Caki2 (cell line): ENCODE data around the gene LARGE1. TPM values are rescaled to one million over a fixed set of nuclear protein-coding genes. Genes with fewer than 3 reads are reported as not detected.

Experiments
- DNase-seq: peaks from one replicate; pipeline ENCODE4 v3.0.0-alpha.2; 2015; ENCODE audit warnings: low read depth
- in situ Hi-C: cut with HindIII; loops from 2 replicates; pipeline ENCODE4 v1.10.0; 2016; ENCODE audit warnings: low sequenced_read_pairs, low pct_unique_long_range_greater_than_20kb, mixed read lengths
- total RNA-seq: library from RNA; depleted of rRNA; stranded (reverse); fragments of >200 nt; shearing (Covaris generic); gene quantifications from 2 replicates; pipeline ENCODE4 v1.2.3, GENCODE V29; 2014; ENCODE audit warnings: low replicate concordance

The LARGE1 gene
- total RNA-seq, 1 experiment from 2014 or later: 9.7 TPM

DNA sequence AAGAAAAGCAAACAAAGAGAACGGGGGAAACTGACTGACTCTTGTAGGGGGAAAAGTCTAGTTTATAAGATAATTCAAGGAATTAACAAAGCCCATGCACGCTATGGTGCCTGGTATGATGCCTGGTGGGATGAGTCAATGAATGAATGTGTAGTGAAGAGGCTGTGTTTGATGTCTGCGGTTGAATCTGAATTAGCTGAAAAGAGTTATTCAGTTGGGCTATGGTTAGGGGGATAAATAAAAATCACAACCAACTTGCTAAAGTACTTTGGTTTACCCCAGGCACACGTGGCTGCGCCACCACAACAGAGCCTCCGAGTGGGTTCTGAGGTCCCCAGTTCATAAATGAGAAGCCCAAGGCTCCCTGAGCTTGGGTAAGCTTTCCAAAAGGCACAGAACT, 492.8 kb downstream of the LARGE1 start:
- DNase-seq: no peak
- in situ Hi-C loops: no loop called here

DNA sequence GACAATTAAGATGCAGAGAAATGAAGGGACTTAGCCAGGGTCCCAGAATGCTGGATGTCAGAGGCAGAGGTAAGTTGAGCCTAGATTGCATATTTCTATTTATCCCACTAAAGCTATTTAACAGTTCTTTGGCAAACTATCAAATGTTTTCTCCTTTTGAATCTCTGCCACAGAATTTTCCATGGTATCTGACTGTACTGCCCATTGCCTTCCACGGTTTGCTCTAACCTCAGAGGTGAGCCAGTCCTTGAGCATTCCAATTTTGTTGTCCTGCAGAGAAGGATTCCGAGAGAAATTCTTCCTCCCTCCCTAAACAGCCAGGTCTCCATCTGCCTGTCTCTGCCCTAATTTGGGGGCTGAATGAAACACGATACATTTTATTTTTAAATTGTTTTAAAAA, 493.8 kb downstream of the LARGE1 start:
- in situ Hi-C loops: no loop called here

DNA sequence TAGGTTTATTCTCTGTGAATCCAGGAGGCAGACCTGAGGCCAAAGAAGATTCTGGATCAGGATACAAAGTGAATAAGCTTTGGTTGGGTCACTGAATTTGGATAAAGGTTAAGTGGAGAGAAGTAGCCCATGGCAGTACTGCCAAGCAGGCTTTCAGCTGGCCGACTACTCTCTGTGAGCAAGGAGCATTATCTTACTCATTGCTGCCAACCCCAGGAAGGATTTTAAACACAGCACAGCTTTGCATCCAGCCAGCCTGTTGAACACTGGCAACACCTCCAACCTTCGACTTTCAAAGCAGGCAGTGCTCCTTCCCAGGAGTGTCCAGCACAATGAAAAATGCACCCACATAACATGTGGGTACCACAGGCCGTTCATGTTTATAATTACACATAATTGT, 498.4 kb downstream of the LARGE1 start:
- in situ Hi-C loops: no loop called here
- DNase-seq: no peak

More for the DNA sequence above, 493.8 kb downstream of the LARGE1 start:
- no peak for DNase-seq

DNA sequence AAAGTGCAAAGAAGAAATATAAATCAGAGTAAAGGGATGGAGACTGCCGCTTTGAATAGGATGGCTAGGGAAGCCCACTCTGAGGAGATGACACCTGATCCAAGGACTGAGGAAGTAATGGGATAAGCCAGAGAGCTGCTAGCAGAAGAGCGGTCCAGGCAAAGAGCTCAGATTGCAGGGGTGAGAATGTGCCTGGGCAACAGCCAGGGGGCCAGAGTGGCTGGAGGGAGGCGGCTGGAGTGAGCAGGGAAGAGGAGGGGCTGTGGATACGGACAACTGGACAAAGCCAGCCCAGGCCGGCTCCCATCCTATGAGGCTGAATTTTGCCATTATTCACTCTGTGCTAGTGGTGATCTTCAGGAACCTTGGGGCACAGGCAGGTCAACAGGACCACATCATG, 501.8 kb downstream of the LARGE1 start:
- in situ Hi-C loops: no loop called here

DNA sequence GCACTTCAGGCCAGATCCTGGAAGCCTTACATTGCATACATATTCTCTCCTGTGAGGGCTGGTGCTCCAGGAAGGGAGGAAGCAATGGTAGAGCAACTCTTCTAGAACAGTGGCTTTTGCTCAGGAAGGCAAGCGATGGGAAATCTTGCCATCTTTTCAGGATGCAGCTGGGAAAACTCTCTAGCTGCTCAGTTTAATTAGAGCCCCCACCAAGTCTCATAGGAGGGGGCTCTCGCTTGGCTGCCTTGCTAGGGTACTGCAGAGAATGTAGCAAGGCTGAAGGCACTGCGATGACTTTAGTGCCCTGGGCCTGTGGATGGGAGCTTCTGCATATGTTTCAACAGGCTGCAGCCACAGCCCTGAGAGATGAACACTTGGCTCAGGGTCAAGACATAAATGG, 504.9 kb downstream of the LARGE1 start:
- no peak for DNase-seq
- in situ Hi-C loops: no loop called here

More for the DNA sequence above, 501.8 kb downstream of the LARGE1 start:
- no peak for DNase-seq

DNA sequence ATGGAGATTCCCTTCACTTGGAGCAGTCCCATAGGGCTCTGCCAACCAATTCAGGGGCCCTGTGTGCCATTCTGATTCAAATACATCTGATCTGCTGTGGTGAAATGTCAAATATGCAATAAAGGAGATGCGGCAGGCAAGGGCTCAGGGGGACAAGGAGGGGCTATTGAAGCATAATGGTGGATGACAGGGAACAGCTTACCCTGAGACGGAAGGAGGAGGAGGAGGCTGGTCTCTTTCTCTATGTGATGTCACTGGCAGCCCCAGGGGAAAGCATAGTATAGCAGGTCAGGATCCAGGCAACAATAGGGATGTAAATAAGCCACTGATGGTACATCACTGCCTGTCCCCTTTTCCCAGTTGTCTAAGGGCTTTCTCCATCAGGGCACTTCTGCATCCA, 511.2 kb downstream of the LARGE1 start:
- in situ Hi-C loops: no loop called here
- no peak for DNase-seq

DNA sequence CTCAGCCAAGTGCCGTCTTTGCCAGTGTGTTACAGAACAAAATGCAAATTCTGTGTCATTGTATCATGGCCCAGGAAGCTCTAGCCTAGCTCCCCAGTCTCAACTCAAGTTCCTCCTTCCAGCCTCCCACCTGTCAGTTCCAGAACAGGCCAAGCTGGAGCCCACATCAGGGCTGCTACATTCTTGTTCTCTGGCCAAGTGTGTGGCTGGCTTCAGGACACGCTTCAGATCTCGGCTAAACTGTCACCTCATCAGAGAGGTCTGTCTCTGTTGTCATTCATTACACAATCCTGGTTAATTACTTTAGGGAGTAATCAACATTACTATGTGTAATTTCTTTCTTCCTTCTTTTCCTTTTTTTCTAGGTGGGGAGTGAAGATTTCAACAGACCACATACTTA, 515.1 kb downstream of the LARGE1 start:
- peak; percentile 59 for DNase-seq
- in situ Hi-C loops: no loop called here

DNA sequence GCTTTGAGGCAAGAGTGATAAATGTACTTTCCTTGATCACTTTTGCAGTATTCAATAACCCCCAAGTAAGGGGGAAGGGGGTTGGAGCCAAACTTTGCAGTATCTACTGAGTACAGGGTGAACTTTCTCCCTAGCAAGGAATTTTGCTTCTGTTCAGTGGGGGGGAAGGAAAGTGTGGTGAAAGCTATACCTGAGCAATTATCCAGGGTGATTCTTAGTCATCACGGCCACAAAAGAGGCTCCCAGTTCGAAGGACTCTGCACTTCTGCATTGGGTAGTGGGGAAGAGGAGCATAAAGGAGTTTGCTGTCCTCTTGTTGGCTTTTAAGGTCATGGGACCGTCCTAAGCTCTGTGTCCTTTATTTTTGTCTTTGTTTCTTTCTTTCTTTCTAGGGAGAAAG, 515.6 kb downstream of the LARGE1 start:
- in situ Hi-C loops: no loop called here
- DNase-seq: peak; percentile 37

DNA sequence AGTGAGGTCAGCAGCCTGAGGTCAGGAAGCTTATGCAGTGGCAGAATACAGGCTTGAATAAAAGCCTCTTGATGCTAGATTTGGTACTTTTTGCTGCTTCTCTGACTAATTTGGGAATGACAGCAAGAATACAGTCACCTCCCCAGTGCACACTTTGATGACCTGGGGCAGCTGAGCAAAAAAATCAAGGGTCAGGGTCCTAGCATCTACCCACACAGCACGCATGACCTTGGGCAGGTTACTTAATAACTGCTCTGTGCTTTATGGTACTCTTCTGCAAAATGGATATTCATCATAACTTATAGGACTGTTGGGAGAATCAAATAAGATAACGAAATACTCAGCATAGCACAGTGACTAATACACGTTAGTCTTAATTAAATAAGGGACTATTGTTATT, 518.0 kb downstream of the LARGE1 start:
- no peak for DNase-seq
- in situ Hi-C loops: no loop called here

DNA sequence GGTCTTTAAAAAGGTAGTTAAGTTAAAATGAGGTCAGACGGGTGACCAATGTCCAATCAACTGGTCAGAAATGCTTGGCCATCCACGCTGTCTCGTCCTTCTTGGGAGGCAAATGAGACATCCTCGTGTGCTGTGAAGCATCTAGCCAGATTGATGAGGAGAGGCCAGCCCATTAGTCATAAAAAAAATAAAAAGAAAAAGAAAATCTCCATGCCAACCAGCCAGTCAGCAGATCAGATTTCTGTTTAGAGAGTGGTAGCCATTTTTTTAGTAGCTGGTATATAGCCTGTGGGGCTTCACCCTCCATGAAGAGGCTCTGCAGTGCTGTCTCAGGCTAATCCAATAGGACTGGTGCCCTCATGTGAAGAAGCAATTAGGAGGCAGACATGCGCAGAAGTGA, 519.0 kb downstream of the LARGE1 start:
- in situ Hi-C loops: no loop called here
- DNase-seq: peak; percentile 97

DNA sequence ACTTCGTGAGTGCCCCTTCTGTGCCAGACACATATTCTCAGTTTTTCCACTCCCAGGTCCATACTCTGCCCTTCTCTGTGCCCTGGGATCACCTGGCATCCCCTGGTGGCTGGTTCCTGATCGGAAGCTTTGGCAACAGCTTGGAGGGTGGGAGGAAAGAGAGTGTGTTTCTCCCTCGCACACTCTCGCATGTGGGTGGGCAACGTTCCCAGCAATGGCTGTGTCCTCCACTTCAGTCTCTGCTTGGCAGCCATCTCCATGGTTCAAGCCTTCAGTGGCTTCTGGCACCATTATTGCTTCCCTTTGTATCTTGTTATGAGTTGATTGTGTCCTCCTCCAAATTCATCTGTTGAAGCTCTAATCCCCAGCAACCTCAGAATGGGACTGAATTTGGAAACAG, 519.4 kb downstream of the LARGE1 start:
- DNase-seq: no peak
- in situ Hi-C loops: no loop called here

DNA sequence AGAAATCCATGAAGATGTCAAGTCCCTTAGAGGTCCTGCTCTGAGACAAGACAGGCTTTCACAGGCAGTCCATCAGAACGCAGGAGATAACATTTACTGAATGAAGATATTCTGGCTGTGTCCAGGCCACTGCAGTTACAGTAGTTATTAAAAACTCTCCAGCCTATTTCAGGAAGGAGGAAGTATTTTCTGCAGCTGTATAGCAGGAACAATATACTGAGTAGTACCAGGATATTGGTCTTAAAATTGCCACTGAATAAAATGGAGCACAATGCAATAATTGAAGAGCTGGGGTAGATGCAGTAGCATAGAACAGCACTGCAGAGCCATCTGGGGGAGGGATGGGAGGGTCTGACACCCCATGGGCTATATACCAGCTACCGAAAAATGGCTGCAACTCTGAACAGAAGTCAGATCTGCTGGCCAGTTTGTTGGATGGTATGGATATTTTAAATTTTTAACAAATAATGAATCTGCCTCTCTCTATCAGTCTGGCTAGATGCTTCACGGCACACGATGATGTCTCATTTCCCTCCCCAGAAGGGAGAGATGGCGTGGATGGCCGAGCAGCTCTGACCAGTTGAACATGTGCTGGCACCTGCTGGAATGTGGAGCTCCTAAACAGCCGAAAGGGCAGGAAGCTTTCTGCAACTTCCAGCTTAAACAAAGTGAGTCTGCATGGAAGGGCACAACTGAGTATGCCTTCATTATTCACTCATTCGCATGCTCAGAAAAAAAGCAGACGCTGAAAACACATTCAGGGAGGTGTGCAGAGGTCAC, 520.0 kb downstream of the LARGE1 start:
- DNase-seq: peak; percentile 75
- in situ Hi-C loops: no loop called here

DNA sequence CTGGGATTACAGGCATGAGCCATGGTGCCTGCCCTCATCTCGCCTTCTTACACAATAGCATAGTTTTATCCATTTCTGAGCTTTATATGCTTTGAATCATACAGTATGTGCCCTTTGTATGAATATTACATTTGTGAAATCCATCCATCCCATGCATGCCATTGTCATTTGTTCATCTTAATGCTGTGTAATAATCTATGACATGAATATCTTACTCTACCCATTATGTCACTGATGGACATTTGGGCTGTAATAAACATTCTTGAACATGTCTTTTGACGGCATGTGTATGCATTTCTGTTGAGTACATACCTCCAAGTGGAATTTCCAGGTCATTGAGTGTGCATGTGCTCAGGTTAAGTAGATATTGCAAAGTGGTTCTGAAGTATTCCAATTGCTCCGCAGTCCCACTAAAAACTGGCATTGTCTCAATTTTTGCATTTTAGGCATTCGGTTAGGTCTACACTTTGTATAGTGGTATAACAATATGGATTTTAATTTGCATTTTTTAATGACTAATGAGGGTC, 522.8 kb downstream of the LARGE1 start:
- in situ Hi-C loops: no loop called here
- no peak for DNase-seq

DNA sequence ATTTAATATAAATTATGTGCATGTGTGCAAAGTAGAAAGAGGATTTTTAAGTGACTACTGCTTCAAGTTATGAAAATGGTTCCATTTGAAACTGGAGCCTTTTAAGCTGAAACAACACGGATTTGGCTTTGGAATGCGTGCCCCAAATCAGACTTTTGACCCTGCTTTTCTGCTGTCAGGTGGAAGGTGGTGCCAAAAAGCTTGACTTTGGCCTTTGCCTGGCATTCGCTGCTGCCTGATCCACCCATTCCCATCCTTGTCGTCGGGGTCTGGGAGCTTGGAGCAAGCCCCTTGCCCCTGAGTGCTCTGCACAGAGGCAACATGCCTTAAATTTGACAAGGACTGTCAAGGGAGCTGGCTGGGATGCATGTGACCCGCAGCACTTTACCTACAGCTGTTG, 526.8 kb downstream of the LARGE1 start:
- in situ Hi-C loops: no loop called here
- DNase-seq: no peak

DNA sequence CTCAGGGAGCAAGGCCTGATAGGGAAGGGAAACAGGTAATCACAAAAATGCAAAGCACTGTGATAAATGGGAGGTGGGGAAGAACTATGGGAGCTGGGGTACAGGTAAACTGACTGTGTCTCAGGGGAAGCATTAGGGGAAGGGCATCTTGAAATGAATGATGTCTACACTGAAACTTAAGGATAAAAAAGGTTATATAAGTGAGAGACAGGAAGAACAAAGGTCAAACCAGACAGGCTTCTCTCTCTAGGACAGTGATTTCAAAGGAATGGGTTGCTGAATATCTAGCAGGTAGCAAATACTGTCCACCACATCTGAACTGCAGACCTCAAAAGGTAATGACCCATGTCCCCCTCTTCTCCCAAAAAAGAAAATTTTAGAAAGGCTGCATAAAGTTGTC, 529.0 kb downstream of the LARGE1 start:
- in situ Hi-C loops: no loop called here
- no peak for DNase-seq

DNA sequence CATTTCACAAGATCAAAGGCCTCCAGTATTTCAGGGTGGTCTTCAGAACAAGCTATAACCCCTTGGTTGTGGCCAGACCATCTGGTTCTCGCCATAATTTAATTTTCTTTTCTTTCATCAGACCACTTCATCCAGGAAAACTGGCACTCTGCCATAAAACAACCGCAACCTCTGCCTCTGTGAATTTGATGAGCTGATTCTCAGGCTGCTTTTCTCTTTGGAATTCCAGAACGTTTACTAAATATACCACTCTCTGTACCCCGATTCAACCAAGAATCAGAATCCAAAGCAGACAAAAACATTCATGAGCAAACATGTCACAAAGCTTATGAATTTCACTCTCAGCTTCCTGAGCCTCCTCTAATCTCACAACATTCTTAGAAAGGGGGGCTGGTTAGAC, 530.3 kb downstream of the LARGE1 start:
- in situ Hi-C loops: no loop called here
- no peak for DNase-seq

DNA sequence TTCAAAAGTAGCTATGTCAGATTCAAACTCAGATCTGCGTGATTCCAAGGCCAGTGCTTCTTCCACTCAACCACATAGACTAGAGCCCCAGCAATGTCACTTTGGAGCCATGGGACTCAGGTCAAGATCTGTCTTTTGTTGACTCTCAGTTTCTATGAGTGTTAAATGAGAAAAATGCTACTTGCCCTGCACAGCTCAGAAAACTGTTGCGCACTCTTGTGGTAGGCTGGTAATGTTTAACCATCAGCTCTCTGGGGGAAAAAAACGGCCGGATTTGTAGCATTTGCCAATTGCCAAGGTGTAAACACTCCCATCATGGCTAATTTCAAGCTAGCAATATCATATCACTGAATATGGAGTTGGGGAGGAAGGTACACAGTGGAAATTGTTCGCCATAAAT, 534.0 kb downstream of the LARGE1 start:
- DNase-seq: no peak

DNA sequence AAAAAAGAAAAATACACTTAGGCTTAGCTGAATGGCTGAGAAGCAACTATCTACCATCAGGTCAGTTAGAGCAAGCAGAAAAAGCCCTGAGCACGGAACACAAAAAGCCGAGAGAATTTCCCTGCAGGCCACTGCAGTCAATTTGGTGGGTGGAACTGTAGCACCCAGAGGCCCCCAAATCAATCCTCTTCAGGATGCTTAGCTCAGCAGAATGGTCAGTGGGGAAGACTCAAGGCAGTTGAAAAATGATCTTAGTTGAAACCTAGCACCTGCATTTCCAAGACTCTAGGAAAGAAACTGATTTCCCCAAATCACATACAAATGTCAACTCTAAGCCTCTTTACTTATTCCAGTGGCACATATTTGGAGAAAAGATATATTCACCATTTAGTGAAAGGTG, 534.7 kb downstream of the LARGE1 start:
- in situ Hi-C loops: no loop called here

More for the DNA sequence above, 534.0 kb downstream of the LARGE1 start:
- in situ Hi-C loops: no loop called here

DNA sequence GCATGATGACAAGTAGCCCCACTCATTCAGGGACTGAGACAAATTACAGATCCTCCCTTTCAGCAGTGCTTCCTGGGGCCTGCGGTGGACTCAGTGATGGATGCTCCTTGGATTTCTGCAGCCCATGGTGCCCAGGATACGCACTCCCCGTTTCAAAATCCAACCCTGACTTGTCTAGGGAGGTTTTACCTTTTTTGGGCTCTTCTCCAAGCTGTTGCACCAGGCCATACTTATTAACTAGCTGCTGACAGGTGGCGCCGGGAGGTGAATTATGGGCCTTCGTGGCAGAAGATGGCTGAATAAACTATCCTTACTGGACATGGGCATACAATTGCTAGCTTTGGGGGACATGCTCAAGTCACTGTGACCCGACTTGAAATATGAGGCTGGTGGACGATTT, 537.8 kb downstream of the LARGE1 start:
- DNase-seq: peak; percentile 36
- in situ Hi-C loops: no loop called here

More for the DNA sequence above, 534.7 kb downstream of the LARGE1 start:
- DNase-seq: no peak
